Measurements from ENCODE around the gene EMC8.

DNA sequence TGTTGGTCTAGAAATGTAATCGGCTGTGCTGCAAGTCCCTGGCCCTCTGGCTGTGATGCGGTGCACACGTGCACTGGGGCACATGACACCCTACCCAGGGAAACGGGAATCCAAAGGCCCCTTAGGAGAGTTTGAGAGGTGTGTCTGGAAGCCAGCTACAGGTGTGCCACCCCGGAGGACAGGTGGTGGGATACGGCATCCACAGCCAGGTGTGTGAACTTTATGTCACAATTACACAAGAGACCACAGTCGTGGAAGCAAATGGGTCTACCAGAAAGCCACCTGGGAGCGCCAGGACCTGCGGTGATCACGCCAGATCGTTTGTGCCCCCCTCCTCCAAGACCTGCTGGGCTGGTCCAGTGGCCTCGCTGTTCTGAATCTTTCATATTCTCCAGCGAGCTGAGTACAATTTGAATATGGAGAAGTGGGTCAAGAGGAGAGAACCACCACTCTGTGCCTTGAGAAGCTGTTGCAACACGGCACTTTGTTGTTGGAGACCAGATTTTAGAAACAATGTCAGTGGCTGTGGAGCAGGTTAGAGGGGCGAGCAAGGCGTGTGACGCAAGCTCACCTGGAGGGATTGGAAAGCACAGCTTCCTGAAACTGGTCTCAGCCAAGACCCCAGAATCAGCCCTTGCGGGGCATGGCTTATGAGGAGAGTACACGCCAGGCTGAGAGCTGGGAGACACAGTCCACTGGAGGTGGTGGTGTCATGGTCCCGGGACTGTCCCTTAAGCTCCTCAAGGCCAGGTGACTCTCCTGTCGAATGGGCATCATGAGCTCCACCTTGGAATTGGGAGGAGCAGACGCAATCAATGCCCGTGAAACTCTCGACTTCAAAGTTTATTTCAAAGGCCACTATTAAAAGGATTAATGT, 37.6 kb upstream of the EMC8 start:
- TF ChIP-seq, protein P1, sequence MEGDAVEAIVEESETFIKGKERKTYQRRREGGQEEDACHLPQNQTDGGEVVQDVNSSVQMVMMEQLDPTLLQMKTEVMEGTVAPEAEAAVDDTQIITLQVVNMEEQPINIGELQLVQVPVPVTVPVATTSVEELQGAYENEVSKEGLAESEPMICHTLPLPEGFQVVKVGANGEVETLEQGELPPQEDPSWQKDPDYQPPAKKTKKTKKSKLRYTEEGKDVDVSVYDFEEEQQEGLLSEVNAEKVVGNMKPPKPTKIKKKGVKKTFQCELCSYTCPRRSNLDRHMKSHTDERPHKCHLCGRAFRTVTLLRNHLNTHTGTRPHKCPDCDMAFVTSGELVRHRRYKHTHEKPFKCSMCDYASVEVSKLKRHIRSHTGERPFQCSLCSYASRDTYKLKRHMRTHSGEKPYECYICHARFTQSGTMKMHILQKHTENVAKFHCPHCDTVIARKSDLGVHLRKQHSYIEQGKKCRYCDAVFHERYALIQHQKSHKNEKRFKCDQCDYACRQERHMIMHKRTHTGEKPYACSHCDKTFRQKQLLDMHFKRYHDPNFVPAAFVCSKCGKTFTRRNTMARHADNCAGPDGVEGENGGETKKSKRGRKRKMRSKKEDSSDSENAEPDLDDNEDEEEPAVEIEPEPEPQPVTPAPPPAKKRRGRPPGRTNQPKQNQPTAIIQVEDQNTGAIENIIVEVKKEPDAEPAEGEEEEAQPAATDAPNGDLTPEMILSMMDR (IDR thresholded peaks at IDR 0.05) = no peak
- no peak for TF ChIP-seq POLR2A (IDR thresholded peaks at IDR 0.05)

All from breast epithelium (tissue), 3 donors.